Forelimb muscle (tissue), 1 donor: ENCODE results near the gene ARV1. TPM values are rescaled to one million over a fixed set of nuclear protein-coding genes. Genes with fewer than 3 reads are reported as not detected.
"Not testable (repeated sequence)": the region's sequence is repeated elsewhere in the genome, so short reads cannot be mapped to it uniquely, and the experiment has no call there.

Experiments used
- DNase-seq: peaks from one replicate; pipeline ENCODE4 v3.0.0-alpha.2; 2013; ENCODE audit warnings: low read depth
- polyA plus RNA-seq: library from polyadenylated mRNA; unstranded; fragments of 120-200 nt; gene quantifications from one replicate; pipeline ENCODE4 v1.2.1, GENCODE V29; 2013; ENCODE audit not compliant: insufficient read length

ARV1 gene
- polyA plus RNA-seq, 1 donor: 14.7 TPM

- no peak for DNase-seq
Measured at GRCh38 chr1:231041719-231042261, 62.9 kb downstream of the ARV1 start.

- no peak for DNase-seq
Measured at GRCh38 chr1:231044588-231044987, 65.7 kb downstream of the ARV1 start.

- DNase-seq: no peak
Measured at GRCh38 chr1:231045286-231045685, 66.4 kb downstream of the ARV1 start.

- DNase-seq: not testable (repeated sequence)
Measured at GRCh38 chr1:231045921-231046729, 67.2 kb downstream of the ARV1 start.

- DNase-seq: no peak
Measured at GRCh38 chr1:231046730-231047395, 68.0 kb downstream of the ARV1 start.

- not testable (repeated sequence) for DNase-seq
Measured at GRCh38 chr1:231047529-231047928, 68.6 kb downstream of the ARV1 start.

GRCh38 chr1:231048419-231048818 lies 69.5 kb downstream of the ARV1 start:
- not testable (repeated sequence) for DNase-seq

GRCh38 chr1:231049121-231049979 lies 70.5 kb downstream of the ARV1 start:
- DNase-seq: no peak

Other genes starting within 250 kb of the ARV1 start
- gene CAPN9, start 231.7 kb upstream of the ARV1 start, polyA plus RNA-seq: 0.47 TPM
- 63.6 TPM for gene C1orf198, start 110.6 kb upstream of the ARV1 start, polyA plus RNA-seq
- gene TTC13, start 233 bp upstream of the ARV1 start, polyA plus RNA-seq: 20.1 TPM
- gene FAM89A, start 61.2 kb downstream of the ARV1 start, polyA plus RNA-seq: 7.9 TPM
- gene TRIM67, start 183.0 kb downstream of the ARV1 start, polyA plus RNA-seq: 0.08 TPM